ENCODE results near the gene SLC12A5. TPM values are rescaled to one million over a fixed set of nuclear protein-coding genes. Genes with fewer than 3 reads are reported as not detected.

The SLC12A5 gene
- total RNA-seq, 1 experiment from 2014 or later, result 8.7 TPM

- DNase-seq, result no peak
- Histone ChIP-seq H3K4me2 (no peak overlapping the region), H2AFZ (no peak overlapping the region), H3K27me3 (ENCODE audit: insufficient read depth, low read depth) (no peaks in the 10 kb centered on the region), H3K4me1 (replicated peaks; ENCODE audit: insufficient read depth) (peaks cover 40% of the 10 kb centered on the region), H3F3A (ENCODE audit: insufficient read depth, low read depth) (peaks cover 22% of the 10 kb centered on the region), H3K79me2 (ENCODE audit: low read depth) (no peaks in the 10 kb centered on the region), H3K27ac (no peak overlapping the region), H3K9me3 (ENCODE audit: insufficient read depth, low read depth) (no peaks in the 10 kb centered on the region), H3K36me3 (ENCODE audit: low read depth) (no peaks in the 10 kb centered on the region), H3K4me3 (no peak overlapping the region), H3K9me2 (ENCODE audit: insufficient read depth) (no peaks in the 10 kb centered on the region), H4K20me1 (ENCODE audit: insufficient read depth) (no peaks in the 10 kb centered on the region)
- ChIA-PET CTCF (interaction anchor here (0.7 kb wide), 1 partner anchor 14 kb away, joined by 3 read pairs; no protein-coding TSS in a partner anchor), POLR2A (ENCODE audit: unreplicated experiment) (no interaction called here)
- intact Hi-C loops (cut with micrococcal nuclease; ENCODE audit: unreplicated experiment), result loop anchor here (10.0 kb wide), 1 partner anchor 405 kb away; no protein-coding TSS in a partner anchor
- TF ChIP-seq EZH2 (IDR thresholded peaks at IDR 0.05; ENCODE audit: low read depth) (no peak), CTCF (conservative IDR thresholded peaks at IDR 0.05) (no peak)
- BruUV-seq (replicated peaks), result no TSS peak
Observed at GRCh38 chr20:45999557-46000261, 29.3 kb upstream of the SLC12A5 start.

GRCh38 chr20:46000262-46000996, 28.6 kb upstream of the SLC12A5 start:
- Histone ChIP-seq H4K20me1 (ENCODE audit: insufficient read depth) (no peaks in the 10 kb centered on the region), H3K36me3 (ENCODE audit: low read depth) (no peaks in the 10 kb centered on the region), H3K27me3 (ENCODE audit: insufficient read depth, low read depth) (no peaks in the 10 kb centered on the region), H3K4me2 (no peak overlapping the region), H3K9me2 (ENCODE audit: insufficient read depth) (no peaks in the 10 kb centered on the region), H3K79me2 (ENCODE audit: low read depth) (no peaks in the 10 kb centered on the region), H3K4me1 (replicated peaks; ENCODE audit: insufficient read depth) (peaks cover 39% of the 10 kb centered on the region), H2AFZ (no peak overlapping the region), H3K4me3 (no peak overlapping the region), H3F3A (ENCODE audit: insufficient read depth, low read depth) (peaks cover 15% of the 10 kb centered on the region; the same call in 1 of the 2 replicates), H3K9me3 (ENCODE audit: insufficient read depth, low read depth) (no peaks in the 10 kb centered on the region), H3K27ac (no peak overlapping the region)
- intact Hi-C loops (cut with micrococcal nuclease; ENCODE audit: unreplicated experiment), result no loop called here
- ChIA-PET CTCF (interaction anchor here (0.7 kb wide), 1 partner anchor 13 kb away, joined by 3 read pairs; no protein-coding TSS in a partner anchor), POLR2A (ENCODE audit: unreplicated experiment) (no interaction called here)
- BruUV-seq (replicated peaks), result no TSS peak
- DNase-seq, result no peak
- TF ChIP-seq CTCF (conservative IDR thresholded peaks at IDR 0.05) (no peak), EZH2 (IDR thresholded peaks at IDR 0.05; ENCODE audit: low read depth) (no peak)

GRCh38 chr20:46001498-46001897, 27.5 kb upstream of the SLC12A5 start:
- Histone ChIP-seq H3K27me3 (ENCODE audit: insufficient read depth, low read depth) (no peaks in the 10 kb centered on the region), H3K4me2 (no peak overlapping the region), H3K9me3 (ENCODE audit: insufficient read depth, low read depth) (no peaks in the 10 kb centered on the region), H3K9me2 (ENCODE audit: insufficient read depth) (no peaks in the 10 kb centered on the region), H3K4me3 (no peak overlapping the region), H3K79me2 (ENCODE audit: low read depth) (no peaks in the 10 kb centered on the region), H3K27ac (no peak overlapping the region), H2AFZ (no peak overlapping the region), H3K4me1 (replicated peaks; ENCODE audit: insufficient read depth) (peaks cover 28% of the 10 kb centered on the region), H3K36me3 (ENCODE audit: low read depth) (no peaks in the 10 kb centered on the region), H3F3A (ENCODE audit: insufficient read depth, low read depth) (peaks cover 4% of the 10 kb centered on the region; the same call in 1 of the 2 replicates), H4K20me1 (ENCODE audit: insufficient read depth) (no peaks in the 10 kb centered on the region)
- DNase-seq, result no peak
- intact Hi-C loops (cut with micrococcal nuclease; ENCODE audit: unreplicated experiment), result no loop called here
- ChIA-PET POLR2A (ENCODE audit: unreplicated experiment) (interaction anchor here (0.6 kb wide), 1 partner anchor 335 kb away, joined by 3 read pairs; no protein-coding TSS in a partner anchor), CTCF (no interaction called here)
- BruUV-seq (replicated peaks), result no TSS peak
- no peak for TF ChIP-seq EZH2 (IDR thresholded peaks at IDR 0.05; ENCODE audit: low read depth)
- TF ChIP-seq CTCF (conservative IDR thresholded peaks at IDR 0.05), result no peak
